GM15510 (cell line): ENCODE results near the gene TFDP2.
A peak's percentile ranks its signal among the peaks of the same experiment; 100 is the strongest.

Experiments used
- POLR2A ChIP-seq: IDR thresholded peaks from 3 replicates; pipeline ENCODE4 v1.6.1; 2011; ENCODE audit warnings: borderline replicate concordance; ENCODE audit not compliant: insufficient read length; ENCODE audit errors: extremely low read depth

Gene TFDP2

GRCh38 chr3:142148792-142149672 lies at the start of gene TFDP2:
TSS of gene TFDP2 (minus strand) at chr3:142149544. CDS start at chr3:142101749, 47,795 bp downstream.
- TF ChIP-seq POLR2A: peak; percentile 61

GRCh38 chr3:142188846-142189245 lies 39.5 kb upstream of the TFDP2 start:
- no peak for TF ChIP-seq POLR2A

- no peak for TF ChIP-seq POLR2A
These were observed 31.5 kb upstream of the TFDP2 start for GRCh38 chr3:142180761-142181362.

GRCh38 chr3:142175478-142175877 lies 26.1 kb upstream of the TFDP2 start:
- no peak for TF ChIP-seq POLR2A

GRCh38 chr3:142174559-142174958 lies 25.2 kb upstream of the TFDP2 start:
- no peak for TF ChIP-seq POLR2A

GRCh38 chr3:142168514-142168913 lies 19.2 kb upstream of the TFDP2 start:
- no peak for TF ChIP-seq POLR2A

GRCh38 chr3:142165194-142165593 lies 15.8 kb upstream of the TFDP2 start:
- no peak for TF ChIP-seq POLR2A

- no peak for TF ChIP-seq POLR2A
These were observed 9.9 kb upstream of the TFDP2 start for GRCh38 chr3:142159083-142159740.

- no peak for TF ChIP-seq POLR2A
These were observed 4.8 kb upstream of the TFDP2 start for GRCh38 chr3:142154186-142154585.

GRCh38 chr3:142152384-142152783 lies 3.0 kb upstream of the TFDP2 start:
- no peak for TF ChIP-seq POLR2A

GRCh38 chr3:142151828-142152227 lies 2.5 kb upstream of the TFDP2 start:
- no peak for TF ChIP-seq POLR2A

GRCh38 chr3:142151240-142151639 lies 1.9 kb upstream of the TFDP2 start:
- TF ChIP-seq POLR2A: no peak

GRCh38 chr3:142150271-142150670 lies 927 bp upstream of the TFDP2 start:
- no peak for TF ChIP-seq POLR2A

GRCh38 chr3:142149673-142149992 lies 289 bp upstream of the TFDP2 start:
- TF ChIP-seq POLR2A: no peak

GRCh38 chr3:142148044-142148791 lies 1.1 kb downstream of the TFDP2 start:
- no peak for TF ChIP-seq POLR2A

GRCh38 chr3:142134799-142135325 lies 14.5 kb downstream of the TFDP2 start:
- no peak for TF ChIP-seq POLR2A
